HepG2 (cell line): ENCODE results near the gene ADAMTSL4. TPM values are rescaled to one million over a fixed set of nuclear protein-coding genes. Genes with fewer than 3 reads are reported as not detected.
A peak's percentile ranks its signal among the peaks of the same experiment; 100 is the strongest.

Source experiments
- ATF7-NPFF ChIP-seq: sonication (generic); formaldehyde crosslinking; IDR thresholded peaks from 2 replicates; pipeline ENCODE4 v1.8.1; 2023; ENCODE audit warnings: mild to moderate bottlenecking, low read depth, missing genetic modification reagents, moderate library complexity
- BCL6 ChIP-seq: IDR thresholded peaks from 2 replicates; pipeline ENCODE4 v1.6.1; 2016; ENCODE audit warnings: missing genetic modification reagents, missing compliant biosample characterization
- EP300 ChIP-seq, 3 experiments: sonication (generic) in 1 of 3; formaldehyde crosslinking in 1 of 3; IDR thresholded peaks; 2 replicates each; pipeline versions ENCODE4 v1.5.1 to v1.6.1; 2011 to 2020; ENCODE audit warnings: low read depth in 2 of 3, low read length in 2 of 3, borderline replicate concordance in 1 of 3, improper control_type of control experiment in 1 of 3, mild to moderate bottlenecking in 1 of 3, missing genetic modification reagents in 1 of 3, moderate library complexity in 1 of 3
- FOXC1 ChIP-seq: sonication (generic); formaldehyde crosslinking; IDR thresholded peaks from 2 replicates; pipeline ENCODE4 v1.8.0; 2022; ENCODE audit warnings: mild to moderate bottlenecking, missing genetic modification reagents, borderline replicate concordance
- GLI4 ChIP-seq: sonication (generic); formaldehyde crosslinking; IDR thresholded peaks from 2 replicates; pipeline ENCODE4 v1.5.1; 2020; ENCODE audit warnings: missing genetic modification reagents, mild to moderate bottlenecking, moderate library complexity, borderline replicate concordance
- NCOA1 ChIP-seq: sonication (generic); formaldehyde crosslinking; IDR thresholded peaks from 2 replicates; pipeline ENCODE4 v1.9.0; 2021; ENCODE audit warnings: missing genetic modification reagents
- NFE2 ChIP-seq: sonication (generic); formaldehyde crosslinking; IDR thresholded peaks from 2 replicates; pipeline ENCODE4 v1.4.0; 2020; ENCODE audit warnings: missing genetic modification reagents
- RARA ChIP-seq: IDR thresholded peaks from 2 replicates; pipeline ENCODE4 v1.6.1; 2016; ENCODE audit warnings: missing genetic modification reagents, missing compliant biosample characterization
- SALL1 ChIP-seq: sonication (generic); formaldehyde crosslinking; IDR thresholded peaks from 2 replicates; pipeline ENCODE4 v1.8.0; 2022; ENCODE audit warnings: mild to moderate bottlenecking, missing genetic modification reagents
- SKI ChIP-seq: fragments of 450-650 bp; IDR thresholded peaks from one replicate; pipeline ENCODE4 v1.6.1; 2018; ENCODE audit warnings: mild to moderate bottlenecking; ENCODE audit not compliant: partially characterized antibody
- ZBTB20 ChIP-seq: sonication (generic); formaldehyde crosslinking; IDR thresholded peaks from 2 replicates; pipeline ENCODE4 v1.8.1; 2023; ENCODE audit warnings: missing genetic modification reagents, low read depth, mild to moderate bottlenecking, borderline replicate concordance
- polyA plus RNA-seq, 8 experiments: library from polyadenylated mRNA; depleted of rRNA in 3 of 8; stranded (reverse) in 7 of 8; unstranded in 1 of 8; fragments of >200 nt; fragmentation: Illumina TruSeq in 4 of 8; extraction: Trizol in 4 of 8; gene quantifications; 2 replicates each; pipeline versions ENCODE4 v1.2.1 to v1.2.3, GENCODE V29; 2011 to 2016; ENCODE audit warnings: low read depth in 4 of 8, missing spikeins in 1 of 8, mixed read lengths in 1 of 8; ENCODE audit not compliant: insufficient read depth in 1 of 8
- total RNA-seq, 5 experiments: library from RNA; depleted of rRNA; stranded (reverse); fragments of >200 nt; fragmentation: Illumina TruSeq; extraction: Trizol; gene quantifications; 2 replicates each; pipeline ENCODE4 v1.2.3, GENCODE V29; 2016; ENCODE audit warnings: low read depth in 1 of 5
- TF ChIP-seq, protein P1 (sequence below): sonication (generic); formaldehyde crosslinking; IDR thresholded peaks from 2 replicates; pipeline ENCODE4 v1.4.0; 2020; ENCODE audit warnings: missing genetic modification reagents
- TF ChIP-seq, protein P2 (sequence below): sonication (generic); formaldehyde crosslinking; conservative IDR thresholded peaks from 2 replicates; pipeline ENCODE4 v1.8.0; 2022; ENCODE audit warnings: mild to moderate bottlenecking, moderate library complexity, missing genetic modification reagents
- TF ChIP-seq, protein P3 (sequence below): sonication (generic); formaldehyde crosslinking; IDR thresholded peaks from 2 replicates; pipeline ENCODE4 v1.8.0; 2022; ENCODE audit warnings: mild to moderate bottlenecking, missing genetic modification reagents
- TF ChIP-seq, protein P4 (sequence below): sonication (generic); formaldehyde crosslinking; IDR thresholded peaks from 2 replicates; pipeline ENCODE4 v1.4.0; 2020; ENCODE audit warnings: low read depth, missing genetic modification reagents
- TF ChIP-seq, protein P5 (sequence below): sonication (generic); formaldehyde crosslinking; IDR thresholded peaks from 2 replicates; pipeline ENCODE4 v1.4.0; 2020; ENCODE audit warnings: low read depth, mild to moderate bottlenecking, missing genetic modification reagents
- TF ChIP-seq, protein P6 (sequence below): sonication (generic); formaldehyde crosslinking; IDR thresholded peaks from 2 replicates; pipeline ENCODE4 v1.8.0; 2022; ENCODE audit warnings: mild to moderate bottlenecking, missing genetic modification reagents, moderate library complexity

ADAMTSL4 gene
- total and polyA plus RNA-seq, 2 of the 13 experiments (the other 11 are each of a cell fraction or from before 2014, with no cell fraction given) = 3.9 to 16.4 TPM

DNA sequence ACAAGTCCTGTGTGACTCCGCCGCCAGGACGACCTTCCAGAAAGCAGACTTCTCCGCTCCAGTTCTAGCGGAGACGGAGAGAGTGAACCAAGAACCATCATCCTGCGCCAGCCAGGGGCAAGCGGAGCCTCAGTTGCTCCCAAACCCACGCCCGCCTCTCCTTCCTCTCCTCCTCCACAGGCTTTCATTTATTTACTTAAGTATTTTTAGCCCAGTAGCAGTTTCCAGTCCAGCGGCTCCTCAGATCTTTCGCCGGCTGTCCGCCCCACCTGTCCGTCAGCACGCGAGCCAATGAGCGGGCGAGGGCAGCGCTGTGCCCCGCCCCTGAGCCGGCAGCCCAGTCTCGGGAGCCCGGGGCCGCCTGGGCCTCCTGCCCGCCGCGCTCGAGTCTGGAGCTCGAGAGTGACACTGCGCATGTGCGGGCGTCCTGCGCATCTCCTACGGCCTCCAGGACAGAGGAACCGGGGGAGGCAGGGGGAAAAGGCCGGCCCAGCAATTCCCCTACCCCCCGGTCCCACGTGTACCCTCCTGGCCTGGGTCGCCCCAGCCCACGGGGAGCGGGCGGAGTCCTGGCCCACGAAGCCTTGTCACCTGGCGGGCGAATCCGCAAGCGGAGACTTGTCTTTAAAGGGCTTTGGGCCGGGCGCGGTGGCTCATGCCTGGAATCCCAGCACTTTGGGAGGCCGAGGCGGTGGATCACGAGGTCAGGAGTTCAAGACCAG, 33.7 kb upstream of the ADAMTSL4 start, which contains the start of gene FALEC (continued):
- TF ChIP-seq EP300 (IDR thresholded peaks at IDR 0.05; ENCODE audit: low read depth in 2 of 2, low read length in 2 of 2) (peak in 1 of 2 experiments; percentile 14; a peak in 1 of 4 replicates), EP300 (CRISPR knock-in tag; IDR thresholded peaks at IDR 0.05; ENCODE audit: borderline replicate concordance) (no peak), NCOA1 (CRISPR knock-in tag) (no peak), RARA (CRISPR knock-in tag) (no peak), BCL6 (CRISPR knock-in tag) (no peak), SALL1 (CRISPR knock-in tag) (peak; percentile 37; the same call in 1 of the 2 replicates), FOXC1 (no peak), GLI4 (CRISPR knock-in tag) (no peak), SKI (peak; percentile 61), NFE2 (CRISPR knock-in tag) (no peak), ZBTB20 (no peak), ATF7-NPFF (CRISPR knock-in tag) (no peak; the same call in 1 of the 2 replicates)
- TF ChIP-seq, protein P1, sequence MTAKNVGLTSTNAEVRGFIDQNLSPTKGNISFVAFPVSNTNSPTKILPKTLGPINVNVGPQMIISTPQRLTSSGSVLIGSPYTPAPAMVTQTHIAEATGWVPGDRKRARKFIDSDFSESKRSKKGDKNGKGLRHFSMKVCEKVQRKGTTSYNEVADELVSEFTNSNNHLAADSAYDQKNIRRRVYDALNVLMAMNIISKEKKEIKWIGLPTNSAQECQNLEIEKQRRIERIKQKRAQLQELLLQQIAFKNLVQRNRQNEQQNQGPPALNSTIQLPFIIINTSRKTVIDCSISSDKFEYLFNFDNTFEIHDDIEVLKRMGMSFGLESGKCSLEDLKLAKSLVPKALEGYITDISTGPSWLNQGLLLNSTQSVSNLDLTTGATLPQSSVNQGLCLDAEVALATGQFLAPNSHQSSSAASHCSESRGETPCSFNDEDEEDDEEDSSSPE = 0 out of 2 replicates have a peak, but pooled peaks have one; percentile 25
- TF ChIP-seq, protein P2, sequence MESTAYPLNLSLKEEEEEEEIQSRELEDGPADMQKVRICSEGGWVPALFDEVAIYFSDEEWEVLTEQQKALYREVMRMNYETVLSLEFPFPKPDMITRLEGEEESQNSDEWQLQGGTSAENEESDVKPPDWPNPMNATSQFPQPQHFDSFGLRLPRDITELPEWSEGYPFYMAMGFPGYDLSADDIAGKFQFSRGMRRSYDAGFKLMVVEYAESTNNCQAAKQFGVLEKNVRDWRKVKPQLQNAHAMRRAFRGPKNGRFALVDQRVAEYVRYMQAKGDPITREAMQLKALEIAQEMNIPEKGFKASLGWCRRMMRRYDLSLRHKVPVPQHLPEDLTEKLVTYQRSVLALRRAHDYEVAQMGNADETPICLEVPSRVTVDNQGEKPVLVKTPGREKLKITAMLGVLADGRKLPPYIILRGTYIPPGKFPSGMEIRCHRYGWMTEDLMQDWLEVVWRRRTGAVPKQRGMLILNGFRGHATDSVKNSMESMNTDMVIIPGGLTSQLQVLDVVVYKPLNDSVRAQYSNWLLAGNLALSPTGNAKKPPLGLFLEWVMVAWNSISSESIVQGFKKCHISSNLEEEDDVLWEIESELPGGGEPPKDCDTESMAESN (CRISPR knock-in tag) = no peak; the same call in 1 of the 2 replicates
- TF ChIP-seq, protein P3, sequence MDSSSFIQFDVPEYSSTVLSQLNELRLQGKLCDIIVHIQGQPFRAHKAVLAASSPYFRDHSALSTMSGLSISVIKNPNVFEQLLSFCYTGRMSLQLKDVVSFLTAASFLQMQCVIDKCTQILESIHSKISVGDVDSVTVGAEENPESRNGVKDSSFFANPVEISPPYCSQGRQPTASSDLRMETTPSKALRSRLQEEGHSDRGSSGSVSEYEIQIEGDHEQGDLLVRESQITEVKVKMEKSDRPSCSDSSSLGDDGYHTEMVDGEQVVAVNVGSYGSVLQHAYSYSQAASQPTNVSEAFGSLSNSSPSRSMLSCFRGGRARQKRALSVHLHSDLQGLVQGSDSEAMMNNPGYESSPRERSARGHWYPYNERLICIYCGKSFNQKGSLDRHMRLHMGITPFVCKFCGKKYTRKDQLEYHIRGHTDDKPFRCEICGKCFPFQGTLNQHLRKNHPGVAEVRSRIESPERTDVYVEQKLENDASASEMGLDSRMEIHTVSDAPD (CRISPR knock-in tag) = 0 out of 2 replicates have a peak, but pooled peaks have one; percentile 10
- TF ChIP-seq, protein P4, sequence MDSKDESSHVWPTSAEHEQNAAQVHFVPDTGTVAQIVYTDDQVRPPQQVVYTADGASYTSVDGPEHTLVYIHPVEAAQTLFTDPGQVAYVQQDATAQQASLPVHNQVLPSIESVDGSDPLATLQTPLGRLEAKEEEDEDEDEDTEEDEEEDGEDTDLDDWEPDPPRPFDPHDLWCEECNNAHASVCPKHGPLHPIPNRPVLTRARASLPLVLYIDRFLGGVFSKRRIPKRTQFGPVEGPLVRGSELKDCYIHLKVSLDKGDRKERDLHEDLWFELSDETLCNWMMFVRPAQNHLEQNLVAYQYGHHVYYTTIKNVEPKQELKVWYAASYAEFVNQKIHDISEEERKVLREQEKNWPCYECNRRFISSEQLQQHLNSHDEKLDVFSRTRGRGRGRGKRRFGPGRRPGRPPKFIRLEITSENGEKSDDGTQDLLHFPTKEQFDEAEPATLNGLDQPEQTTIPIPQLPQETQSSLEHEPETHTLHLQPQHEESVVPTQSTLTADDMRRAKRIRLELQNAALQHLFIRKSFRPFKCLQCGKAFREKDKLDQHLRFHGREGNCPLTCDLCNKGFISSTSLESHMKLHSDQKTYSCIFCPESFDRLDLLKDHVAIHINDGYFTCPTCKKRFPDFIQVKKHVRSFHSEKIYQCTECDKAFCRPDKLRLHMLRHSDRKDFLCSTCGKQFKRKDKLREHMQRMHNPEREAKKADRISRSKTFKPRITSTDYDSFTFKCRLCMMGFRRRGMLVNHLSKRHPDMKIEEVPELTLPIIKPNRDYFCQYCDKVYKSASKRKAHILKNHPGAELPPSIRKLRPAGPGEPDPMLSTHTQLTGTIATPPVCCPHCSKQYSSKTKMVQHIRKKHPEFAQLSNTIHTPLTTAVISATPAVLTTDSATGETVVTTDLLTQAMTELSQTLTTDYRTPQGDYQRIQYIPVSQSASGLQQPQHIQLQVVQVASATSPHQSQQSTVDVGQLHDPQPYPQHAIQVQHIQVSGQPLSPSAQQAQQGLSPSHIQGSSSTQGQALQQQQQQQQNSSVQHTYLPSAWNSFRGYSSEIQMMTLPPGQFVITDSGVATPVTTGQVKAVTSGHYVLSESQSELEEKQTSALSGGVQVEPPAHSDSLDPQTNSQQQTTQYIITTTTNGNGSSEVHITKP = peak; percentile 43; the same call in 1 of the 2 replicates
- TF ChIP-seq, protein P5, sequence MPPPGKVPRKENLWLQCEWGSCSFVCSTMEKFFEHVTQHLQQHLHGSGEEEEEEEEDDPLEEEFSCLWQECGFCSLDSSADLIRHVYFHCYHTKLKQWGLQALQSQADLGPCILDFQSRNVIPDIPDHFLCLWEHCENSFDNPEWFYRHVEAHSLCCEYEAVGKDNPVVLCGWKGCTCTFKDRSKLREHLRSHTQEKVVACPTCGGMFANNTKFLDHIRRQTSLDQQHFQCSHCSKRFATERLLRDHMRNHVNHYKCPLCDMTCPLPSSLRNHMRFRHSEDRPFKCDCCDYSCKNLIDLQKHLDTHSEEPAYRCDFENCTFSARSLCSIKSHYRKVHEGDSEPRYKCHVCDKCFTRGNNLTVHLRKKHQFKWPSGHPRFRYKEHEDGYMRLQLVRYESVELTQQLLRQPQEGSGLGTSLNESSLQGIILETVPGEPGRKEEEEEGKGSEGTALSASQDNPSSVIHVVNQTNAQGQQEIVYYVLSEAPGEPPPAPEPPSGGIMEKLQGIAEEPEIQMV (CRISPR knock-in tag) = no peak
- TF ChIP-seq, protein P6, sequence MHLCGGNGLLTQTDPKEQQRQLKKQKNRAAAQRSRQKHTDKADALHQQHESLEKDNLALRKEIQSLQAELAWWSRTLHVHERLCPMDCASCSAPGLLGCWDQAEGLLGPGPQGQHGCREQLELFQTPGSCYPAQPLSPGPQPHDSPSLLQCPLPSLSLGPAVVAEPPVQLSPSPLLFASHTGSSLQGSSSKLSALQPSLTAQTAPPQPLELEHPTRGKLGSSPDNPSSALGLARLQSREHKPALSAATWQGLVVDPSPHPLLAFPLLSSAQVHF (CRISPR knock-in tag) = no peak
